Adrenal gland (tissue), 5 donors: ENCODE measurements around the gene IGF2.

Source experiments
- POLR2A ChIP-seq, 2 donors: fragments of 450-650 bp; IDR thresholded peaks; one replicate each; pipeline ENCODE4 v1.6.1; 2017; ENCODE audit warnings: antibody characterized with exemption in 2 of 2, mild to moderate bottlenecking in 2 of 2, moderate library complexity in 1 of 2
- TF ChIP-seq, protein P1 (sequence below), 6 experiments: fragments of 450-650 bp in 4 of 6; fragments of 200-600 bp in 2 of 6; sonication (generic) in 1 of 6; IDR thresholded peaks; 1 replicate in 5 of 6; 2 replicates in 1 of 6; pipeline versions ENCODE4 v1.5.1 to v1.8.0; 2016 to 2021; ENCODE audit warnings: antibody characterized with exemption in 6 of 6, mild to moderate bottlenecking in 2 of 6, moderate library complexity in 1 of 6
- donor health status: DM: no; HTN: no; CAD: no.

DNA sequence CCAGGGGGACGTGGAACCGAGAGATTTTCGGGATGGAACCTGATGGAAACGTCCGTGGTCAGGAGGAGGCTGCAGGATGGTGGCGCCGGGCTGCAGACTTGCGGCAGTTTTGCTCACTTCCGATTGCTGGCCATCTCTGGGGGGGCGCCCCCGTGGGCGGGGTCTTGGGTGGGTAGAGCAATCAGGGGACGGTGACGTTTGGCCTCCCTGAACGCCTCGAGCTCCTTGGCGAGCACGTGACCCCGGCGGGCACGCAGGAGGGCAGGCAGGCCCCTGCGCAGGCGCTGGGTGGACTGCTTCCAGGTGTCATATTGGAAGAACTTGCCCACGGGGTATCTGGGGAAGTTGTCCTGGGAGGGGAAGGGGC lies 6.3 kb downstream of the IGF2 start:
- TF ChIP-seq, protein P1, sequence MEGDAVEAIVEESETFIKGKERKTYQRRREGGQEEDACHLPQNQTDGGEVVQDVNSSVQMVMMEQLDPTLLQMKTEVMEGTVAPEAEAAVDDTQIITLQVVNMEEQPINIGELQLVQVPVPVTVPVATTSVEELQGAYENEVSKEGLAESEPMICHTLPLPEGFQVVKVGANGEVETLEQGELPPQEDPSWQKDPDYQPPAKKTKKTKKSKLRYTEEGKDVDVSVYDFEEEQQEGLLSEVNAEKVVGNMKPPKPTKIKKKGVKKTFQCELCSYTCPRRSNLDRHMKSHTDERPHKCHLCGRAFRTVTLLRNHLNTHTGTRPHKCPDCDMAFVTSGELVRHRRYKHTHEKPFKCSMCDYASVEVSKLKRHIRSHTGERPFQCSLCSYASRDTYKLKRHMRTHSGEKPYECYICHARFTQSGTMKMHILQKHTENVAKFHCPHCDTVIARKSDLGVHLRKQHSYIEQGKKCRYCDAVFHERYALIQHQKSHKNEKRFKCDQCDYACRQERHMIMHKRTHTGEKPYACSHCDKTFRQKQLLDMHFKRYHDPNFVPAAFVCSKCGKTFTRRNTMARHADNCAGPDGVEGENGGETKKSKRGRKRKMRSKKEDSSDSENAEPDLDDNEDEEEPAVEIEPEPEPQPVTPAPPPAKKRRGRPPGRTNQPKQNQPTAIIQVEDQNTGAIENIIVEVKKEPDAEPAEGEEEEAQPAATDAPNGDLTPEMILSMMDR (IDR thresholded peaks at IDR 0.05), result no peak
- TF ChIP-seq POLR2A (IDR thresholded peaks at IDR 0.05), result no peak
